Measurements from ENCODE around the gene AFG1L.
"Not testable (repeated sequence)": the region's sequence is repeated elsewhere in the genome, so short reads cannot be mapped to it uniquely, and the experiment has no call there.

DNA sequence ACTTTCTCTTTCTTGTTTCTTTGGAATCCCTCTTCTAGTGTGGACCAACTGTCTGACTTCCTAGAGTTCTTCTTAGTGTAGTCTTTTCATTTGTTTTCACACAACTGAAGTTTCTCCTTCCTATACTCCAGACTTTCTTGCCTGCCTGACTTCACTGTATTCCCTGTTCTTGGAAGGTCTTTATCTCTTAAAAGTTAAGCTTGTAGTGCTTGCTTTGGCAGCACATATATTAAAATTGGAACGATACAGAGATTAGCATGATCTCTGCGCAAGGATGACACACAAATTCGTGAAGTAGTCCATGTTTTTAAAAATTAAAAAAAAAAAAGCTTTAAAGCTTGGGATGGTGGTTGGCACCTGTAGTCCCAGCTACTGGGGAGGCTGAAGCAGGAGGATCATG, 2.3 kb upstream of the AFG1L start:
- not testable (repeated sequence) for TF ChIP-seq EZH2 (IDR thresholded peaks at IDR 0.05; ENCODE audit: insufficient read depth, poor library complexity, severe bottlenecking); EZH2phosphoT487 (IDR thresholded peaks at IDR 0.05; ENCODE audit: insufficient read depth, low read depth)
